Esophagus muscularis mucosa (tissue), 4 donors: ENCODE measurements around the gene ZNF880. TPM values are rescaled to one million over a fixed set of nuclear protein-coding genes. Genes with fewer than 3 reads are reported as not detected.
A peak's percentile ranks its signal among the peaks of the same experiment; 100 is the strongest.

Source experiments
- DNase-seq: peaks from one replicate; pipeline ENCODE4 v3.0.0-alpha.2; 2017; ENCODE audit errors: extremely low spot score
- H3K27ac ChIP-seq, 4 donors: fragments of 200-600 bp; sonication (generic); replicated peaks in 1 of 4; 1 replicate in 3 of 4; 2 replicates in 1 of 4; pipeline ENCODE4 v1.5.1; 2016 to 2019; ENCODE audit warnings: mild to moderate bottlenecking in 1 of 4
- H3K27me3 ChIP-seq, 4 donors: fragments of 200-600 bp; sonication (generic); one replicate each; pipeline versions ENCODE4 v1.5.1 to v1.6.0; 2016 to 2019
- H3K36me3 ChIP-seq, 4 donors: fragments of 200-600 bp; sonication (generic); one replicate each; pipeline ENCODE4 v1.5.1; 2016 to 2019
- H3K4me1 ChIP-seq, 4 donors: fragments of 200-600 bp; sonication (generic); one replicate each; pipeline ENCODE4 v1.5.1; 2016 to 2019
- H3K4me3 ChIP-seq, 4 donors: fragments of 200-600 bp; sonication (generic); 1 replicate in 2 of 4; 2 replicates in 2 of 4; pipeline ENCODE4 v1.5.1; 2016 to 2019; ENCODE audit warnings: mild to moderate bottlenecking in 4 of 4, moderate library complexity in 1 of 4
- H3K9me3 ChIP-seq, 4 donors: fragments of 200-600 bp; sonication (generic); 1 replicate in 3 of 4; 2 replicates in 1 of 4; pipeline ENCODE4 v1.5.1; 2016 to 2019
- EP300 ChIP-seq: sonication (generic); formaldehyde crosslinking; IDR thresholded peaks from one replicate; pipeline ENCODE4 v1.6.1; 2017; ENCODE audit warnings: antibody characterized with exemption
- POLR2A ChIP-seq: fragments of 450-650 bp; IDR thresholded peaks from one replicate; pipeline ENCODE4 v1.6.1; 2017; ENCODE audit warnings: antibody characterized with exemption, moderate library complexity, mild to moderate bottlenecking, low read depth
- POLR2AphosphoS5 ChIP-seq, 2 donors: sonication (generic); formaldehyde crosslinking; IDR thresholded peaks; one replicate each; pipeline ENCODE4 v1.6.1; 2017; ENCODE audit warnings: antibody characterized with exemption in 2 of 2
- WGBS: methylation state at CpG from one replicate; pipeline ENCODE4 v1.1.5; 2018; 5-methylcytosine and 5-hydroxymethylcytosine counted together
- intact Hi-C: fragments of 100-400 bp; cut with DNase I; formaldehyde crosslinking; loops from one replicate; pipeline ENCODE4 v1.15.1; 2023
- total RNA-seq, 4 donors: library from RNA; depleted of rRNA; stranded (reverse); fragments of >200 nt; gene quantifications; one replicate each; pipeline versions ENCODE4 v1.1.0 to v1.2.1, GENCODE V29; 2016
- TF ChIP-seq, protein P1 (sequence below), 3 experiments: fragments of 200-600 bp in 2 of 3; fragments of 450-650 bp in 1 of 3; sonication (generic) in 2 of 3; IDR thresholded peaks; one replicate each; pipeline ENCODE4 v1.5.1; 2017 to 2019; ENCODE audit warnings: antibody characterized with exemption in 3 of 3, mild to moderate bottlenecking in 2 of 3, moderate library complexity in 1 of 3

Gene ZNF880
- total RNA-seq, result 10 to 100 TPM; 16.8 to 30.3 (median 28.1) TPM

- peak within 1 kb of the TSS; percentile 88 to 96 (median 94) for H3K27ac ChIP-seq
- H3K4me1 ChIP-seq, result peaks cover 5 to 13% (median 11%) of the 10 kb centered on the region in 4 donors
- peak within 1 kb of the TSS; percentile 70 to 78 (median 71) for H3K4me3 ChIP-seq
- H3K27me3 ChIP-seq, result no peaks in the 10 kb centered on the region
- TF ChIP-seq, protein P1, sequence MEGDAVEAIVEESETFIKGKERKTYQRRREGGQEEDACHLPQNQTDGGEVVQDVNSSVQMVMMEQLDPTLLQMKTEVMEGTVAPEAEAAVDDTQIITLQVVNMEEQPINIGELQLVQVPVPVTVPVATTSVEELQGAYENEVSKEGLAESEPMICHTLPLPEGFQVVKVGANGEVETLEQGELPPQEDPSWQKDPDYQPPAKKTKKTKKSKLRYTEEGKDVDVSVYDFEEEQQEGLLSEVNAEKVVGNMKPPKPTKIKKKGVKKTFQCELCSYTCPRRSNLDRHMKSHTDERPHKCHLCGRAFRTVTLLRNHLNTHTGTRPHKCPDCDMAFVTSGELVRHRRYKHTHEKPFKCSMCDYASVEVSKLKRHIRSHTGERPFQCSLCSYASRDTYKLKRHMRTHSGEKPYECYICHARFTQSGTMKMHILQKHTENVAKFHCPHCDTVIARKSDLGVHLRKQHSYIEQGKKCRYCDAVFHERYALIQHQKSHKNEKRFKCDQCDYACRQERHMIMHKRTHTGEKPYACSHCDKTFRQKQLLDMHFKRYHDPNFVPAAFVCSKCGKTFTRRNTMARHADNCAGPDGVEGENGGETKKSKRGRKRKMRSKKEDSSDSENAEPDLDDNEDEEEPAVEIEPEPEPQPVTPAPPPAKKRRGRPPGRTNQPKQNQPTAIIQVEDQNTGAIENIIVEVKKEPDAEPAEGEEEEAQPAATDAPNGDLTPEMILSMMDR (IDR thresholded peaks at IDR 0.05), result peak in 1 of 3 experiments; percentile 5
- no peak for TF ChIP-seq POLR2A
- peak; percentile 83 to 91 for TF ChIP-seq POLR2AphosphoS5 (IDR thresholded peaks at IDR 0.05)
- H3K9me3 ChIP-seq, result peaks cover 0 to 34% (median 27%) of the 10 kb centered on the region in 4 donors
- intact Hi-C loops, result no loop called here
- WGBS, result 2% methylated on average over 31 of the region's 52 CpGs
- H3K36me3 ChIP-seq, result peaks cover 28 to 51% (median 39%) of the 10 kb centered on the region in 4 donors
- peak; percentile 97 for DNase-seq
Measured at GRCh38 chr19:52369559-52370340, at the start of gene ZNF880. Gene ZNF880 (plus strand): TSS chr19:52369923. CDS start chr19:52369966, 43 bp downstream.

- WGBS, result 94% methylated on average over 6 of the region's 6 CpGs
- H3K27ac ChIP-seq, result no peak overlapping the region
- peaks cover 61 to 100% (median 100%) of the 10 kb centered on the region in 4 donors for H3K9me3 ChIP-seq
- no peak for DNase-seq
- H3K4me1 ChIP-seq, result no peaks in the 10 kb centered on the region
- TF ChIP-seq, protein P1 (IDR thresholded peaks at IDR 0.05), result no peak
- TF ChIP-seq POLR2AphosphoS5 (IDR thresholded peaks at IDR 0.05) (no peak), EP300 (no peak), POLR2A (no peak)
- H3K27me3 ChIP-seq, result no peaks in the 10 kb centered on the region
- H3K36me3 ChIP-seq, result peaks cover 54 to 63% (median 58%) of the 10 kb centered on the region in 4 donors
- no peak overlapping the region for H3K4me3 ChIP-seq
- intact Hi-C loops, result no loop called here
Measured at GRCh38 chr19:52322429-52322828, 47.3 kb upstream of the ZNF880 start.

GRCh38 chr19:52331757-52332156 is 38.0 kb upstream of the ZNF880 start:
- Histone ChIP-seq H3K9me3 (peaks cover 0 to 88% (median 80%) of the 10 kb centered on the region in 4 donors), H3K4me3 (no peak overlapping the region), H3K36me3 (no peaks in the 10 kb centered on the region), H3K4me1 (peaks cover 2 to 8% (median 4%) of the 10 kb centered on the region in 4 donors), H3K27ac (no peak overlapping the region), H3K27me3 (no peaks in the 10 kb centered on the region)
- TF ChIP-seq POLR2AphosphoS5 (IDR thresholded peaks at IDR 0.05), result no peak
- TF ChIP-seq, protein P1 (IDR thresholded peaks at IDR 0.05), result no peak
- no peak for TF ChIP-seq POLR2A
- no peak for TF ChIP-seq EP300
- WGBS, result 96% methylated on average over 10 of the region's 10 CpGs
- intact Hi-C loops, result no loop called here
- no peak for DNase-seq

- no peak for TF ChIP-seq POLR2A
- no peak for TF ChIP-seq EP300
- TF ChIP-seq, protein P1 (IDR thresholded peaks at IDR 0.05), result no peak
- TF ChIP-seq POLR2AphosphoS5 (IDR thresholded peaks at IDR 0.05), result no peak
- Histone ChIP-seq H3K9me3 (peaks cover 0 to 48% (median 40%) of the 10 kb centered on the region in 4 donors), H3K36me3 (peaks cover 0 to 12% (median 0%) of the 10 kb centered on the region in 4 donors), H3K27me3 (no peaks in the 10 kb centered on the region), H3K4me1 (peaks cover 8 to 14% (median 11%) of the 10 kb centered on the region in 4 donors), H3K27ac (peak overlapping the region; percentile 75 to 88 (median 82)), H3K4me3 (peak overlapping the region; percentile 76 to 81 (median 78))
- intact Hi-C loops, result no loop called here
- WGBS, result 54% methylated on average over 7 of the region's 9 CpGs
- DNase-seq, result no peak
Measured at GRCh38 chr19:52335768-52336116, 34.0 kb upstream of the ZNF880 start.
